Amniotic stem cell (primary cell): Measurements from ENCODE around the gene RASAL3.
A peak's percentile ranks its signal among the peaks of the same experiment; 100 is the strongest.

Experiments used
- DNase-seq: peaks from one replicate; lab custom pipeline; 2025; lab: John Stamatoyannopoulos, UW

RASAL3 gene

GRCh38 chr19:15436012-15436825, 28.1 kb downstream of the RASAL3 start:
- DNase-seq: no peak

GRCh38 chr19:15433519-15434069, 30.8 kb downstream of the RASAL3 start:
- DNase-seq: no peak

GRCh38 chr19:15432629-15433518, 31.5 kb downstream of the RASAL3 start:
- DNase-seq: peak; percentile 90

GRCh38 chr19:15432018-15432494, 32.3 kb downstream of the RASAL3 start:
- no peak for DNase-seq

DNA sequence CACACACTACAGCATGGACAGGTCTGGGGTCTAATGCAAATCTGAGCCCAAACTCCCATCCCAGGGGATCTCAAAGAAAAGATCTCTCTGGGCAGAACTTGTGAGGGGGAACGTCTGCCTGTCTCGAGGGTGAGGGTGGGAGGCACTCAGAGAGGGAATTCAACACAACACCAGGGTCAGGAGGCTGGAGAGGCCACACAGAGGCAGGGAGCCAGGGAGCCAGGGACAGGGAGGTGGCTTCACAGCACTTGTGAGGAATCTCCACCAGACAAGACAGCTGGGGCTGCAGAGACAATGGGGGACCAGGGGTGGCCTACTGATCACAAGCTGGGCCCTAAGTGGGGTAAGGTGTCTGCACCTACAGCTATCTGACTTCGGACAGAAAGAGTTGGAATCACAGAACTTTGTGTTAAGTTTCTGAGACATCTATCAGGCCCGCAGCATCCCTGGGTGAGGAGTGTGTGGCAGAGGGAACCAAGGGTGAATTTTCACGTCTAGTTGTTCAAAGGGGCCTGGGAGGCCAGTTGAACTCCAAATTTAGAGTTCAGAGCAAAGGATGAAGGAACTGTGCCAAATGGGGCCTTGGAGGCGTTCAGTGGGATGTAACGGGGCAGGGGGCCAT, 32.8 kb downstream of the RASAL3 start:
- no peak for DNase-seq

DNA sequence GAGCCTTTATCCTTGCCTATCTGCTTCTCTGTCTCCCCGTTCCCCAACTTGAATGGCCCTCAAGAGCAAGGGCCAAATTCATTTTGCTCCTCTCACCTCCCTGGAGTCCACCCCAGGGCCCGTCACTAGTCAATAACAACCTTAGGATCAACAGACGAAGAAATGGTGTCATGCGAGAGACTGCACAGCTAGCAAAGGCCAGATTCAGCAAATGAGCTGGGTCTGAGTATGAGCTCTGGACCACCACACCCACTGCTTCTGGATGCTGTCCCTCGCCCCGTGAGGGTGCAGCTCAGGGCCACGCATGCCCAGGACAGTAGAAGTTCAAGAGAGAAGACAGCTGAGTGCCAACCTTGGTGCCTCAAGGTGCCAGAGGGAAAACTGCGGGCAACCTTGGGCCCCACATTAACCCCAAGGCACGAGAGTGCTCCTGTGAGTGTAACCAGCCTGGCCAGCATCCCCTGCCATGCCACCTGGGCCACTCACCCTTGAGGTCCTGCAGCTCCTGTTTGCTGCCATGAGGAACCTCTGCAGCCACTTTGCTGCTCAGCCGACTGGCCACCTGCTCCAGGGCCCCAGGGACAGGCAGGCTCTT, 33.7 kb downstream of the RASAL3 start:
- DNase-seq: no peak

DNA sequence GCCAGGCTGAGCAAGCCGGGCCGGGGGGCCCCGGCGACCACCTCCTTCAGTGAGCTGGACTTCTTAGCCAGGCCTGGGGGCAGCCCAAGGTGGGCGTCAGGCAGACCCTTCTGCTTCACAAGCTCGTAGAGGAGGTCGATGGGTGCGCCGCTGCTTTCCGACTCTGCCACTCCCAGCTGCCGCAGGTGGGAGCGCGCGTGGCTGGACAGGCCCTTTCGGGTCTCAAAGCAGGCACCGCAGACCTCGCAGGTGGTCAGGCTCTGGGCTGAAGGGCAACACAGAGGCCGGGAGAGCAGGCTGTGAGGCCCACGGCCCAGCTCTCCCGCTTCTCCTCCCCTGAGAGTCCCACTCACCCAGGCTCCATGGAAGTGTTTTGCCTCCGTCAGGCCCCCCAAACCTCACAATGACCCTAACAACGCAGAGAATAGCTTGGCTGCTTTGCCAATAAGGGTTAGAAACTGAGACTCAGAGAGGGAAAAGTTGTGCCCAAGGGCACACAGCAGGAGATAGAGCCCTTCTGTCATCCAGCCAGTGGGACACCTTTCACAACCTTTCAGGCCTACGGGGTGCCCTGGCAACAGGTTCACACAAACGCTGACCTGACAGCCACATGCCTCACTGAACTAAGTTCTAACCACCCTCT, 34.4 kb downstream of the RASAL3 start:
- DNase-seq: no peak

DNA sequence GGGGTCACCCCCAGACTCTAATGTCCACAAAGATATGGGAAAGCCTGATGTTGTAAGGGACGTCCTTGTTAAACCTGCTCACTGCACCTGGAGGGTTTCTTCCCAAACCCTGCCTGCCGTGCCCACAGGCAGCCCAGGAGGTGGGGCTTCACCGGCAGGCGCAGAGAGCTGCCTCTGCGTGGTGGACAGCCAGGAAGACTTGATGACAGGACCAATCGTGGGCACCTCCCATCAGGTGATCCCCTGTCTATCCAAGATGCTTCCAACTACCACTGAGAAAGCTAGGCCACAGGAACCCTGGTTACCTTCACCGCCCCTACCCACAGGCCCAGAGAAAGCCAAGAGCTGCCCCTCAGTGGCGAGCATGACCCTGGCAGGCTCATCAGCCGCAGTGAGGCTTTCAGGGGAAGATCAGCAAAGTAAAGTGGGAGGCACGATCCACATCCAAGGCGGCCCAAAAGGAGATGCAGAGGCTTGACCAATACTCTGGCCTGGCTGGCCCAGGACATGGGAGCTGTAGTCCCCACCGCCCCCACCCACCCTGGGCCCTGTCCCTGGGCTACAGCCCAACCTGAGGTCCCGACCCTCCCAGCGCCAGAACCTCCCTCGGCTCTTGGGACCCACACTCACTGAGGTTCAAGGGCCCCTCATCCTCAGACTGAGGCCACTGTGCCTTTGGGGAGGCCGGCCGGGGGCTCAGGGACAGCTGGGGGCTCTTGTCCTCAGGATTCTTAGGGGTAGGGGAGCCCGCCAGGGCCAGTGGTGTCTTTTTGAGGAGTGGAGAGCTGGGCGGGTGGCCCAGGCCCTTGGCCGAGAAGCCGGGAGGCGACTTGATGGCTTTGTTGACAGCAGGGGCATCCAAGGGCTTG, 35.2 kb downstream of the RASAL3 start:
- DNase-seq: no peak

DNA sequence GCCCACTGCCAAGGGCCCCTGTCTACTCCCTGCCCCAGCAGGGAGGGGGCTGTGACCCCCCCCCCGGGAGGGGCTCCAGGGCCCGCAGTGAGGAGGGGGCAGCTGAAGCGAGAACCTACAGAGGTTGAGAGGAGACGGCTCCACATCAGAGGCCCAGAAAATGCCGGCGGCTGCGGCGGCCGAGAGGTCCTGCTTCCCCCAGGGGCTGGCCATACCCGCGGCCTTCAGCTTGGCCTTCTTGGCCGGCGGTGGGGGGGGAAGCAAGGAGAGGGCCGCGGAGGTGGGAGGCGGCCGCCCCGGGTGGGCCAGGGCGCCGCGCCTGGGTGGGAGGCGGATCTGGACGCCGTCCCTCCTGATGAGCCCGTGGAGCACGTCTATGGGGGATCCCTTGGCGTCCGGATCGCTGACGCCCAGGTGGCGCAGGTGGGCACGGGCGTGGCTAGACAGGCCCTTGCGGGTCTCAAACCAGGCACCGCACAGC, 36.3 kb downstream of the RASAL3 start:
- no peak for DNase-seq

DNA sequence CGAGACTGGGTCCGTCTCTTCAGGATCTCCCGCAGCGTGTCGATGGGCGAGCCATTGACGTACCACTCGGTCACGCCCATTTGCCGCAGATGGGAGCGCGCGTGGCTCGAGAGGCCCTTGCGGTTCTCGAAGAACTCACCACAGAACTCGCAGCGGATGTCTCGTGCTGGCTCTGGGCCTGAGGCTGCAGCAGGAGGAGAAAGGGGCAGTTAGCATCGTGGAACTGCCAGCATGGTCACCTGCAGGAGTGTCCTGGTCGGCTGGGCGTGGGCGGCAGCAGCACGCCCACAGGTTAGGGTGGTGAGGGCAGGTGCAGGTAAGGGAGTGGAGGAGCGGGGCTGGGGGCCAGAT, 37.0 kb downstream of the RASAL3 start:
- no peak for DNase-seq

- no peak for DNase-seq
Measured at GRCh38 chr19:15426485-15427349, 37.6 kb downstream of the RASAL3 start.

- no peak for DNase-seq
Measured at GRCh38 chr19:15425321-15425950, 38.9 kb downstream of the RASAL3 start.

DNA sequence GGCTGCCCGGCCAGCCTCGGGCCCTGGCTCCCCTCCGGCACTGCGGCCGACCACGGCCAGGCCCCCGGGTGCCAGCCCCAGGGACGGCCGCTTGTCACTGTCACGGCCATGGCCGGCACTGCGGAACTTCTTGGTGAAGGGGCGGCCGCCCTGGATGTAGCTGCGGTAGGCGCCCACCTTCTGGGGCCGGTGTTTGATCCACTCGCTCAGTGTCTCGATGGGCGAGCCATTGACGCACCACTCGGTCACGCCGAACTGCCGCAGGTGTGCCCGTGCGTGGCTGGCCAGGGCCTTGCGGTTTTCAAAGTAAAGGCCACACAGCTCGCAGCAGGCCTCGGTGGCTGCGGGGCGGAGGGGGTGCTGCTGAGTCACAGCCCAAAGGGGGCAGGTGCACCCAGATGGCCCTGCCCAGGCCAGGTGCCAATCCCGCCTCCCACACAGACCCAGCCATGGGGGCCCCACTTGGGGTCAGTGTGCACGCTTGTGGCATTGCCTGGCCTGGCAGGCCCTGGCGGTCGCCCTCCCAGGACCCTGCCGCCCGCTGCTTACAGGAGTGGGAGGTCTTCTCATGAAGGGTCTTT, 39.6 kb downstream of the RASAL3 start:
- DNase-seq: no peak

DNA sequence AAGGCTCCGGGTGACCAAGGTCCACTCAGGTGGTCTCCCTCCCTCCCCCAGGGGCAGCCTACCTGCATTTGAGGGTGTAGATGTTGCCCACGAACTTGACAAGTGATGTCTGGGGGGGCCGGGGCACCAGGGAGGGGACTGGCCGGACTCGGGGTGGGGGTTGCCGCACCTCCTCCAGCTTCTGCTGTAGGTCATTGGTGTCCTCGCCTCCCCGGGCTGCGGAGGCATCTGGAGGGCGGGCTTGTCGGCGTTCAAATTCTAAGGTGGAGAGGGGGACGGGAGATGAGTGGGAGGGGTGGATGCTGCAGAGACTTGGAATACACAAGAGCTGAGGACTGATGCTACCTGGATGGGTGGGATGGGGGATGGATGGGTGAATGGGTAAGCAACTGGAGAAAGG, 40.2 kb downstream of the RASAL3 start:
- no peak for DNase-seq

DNA sequence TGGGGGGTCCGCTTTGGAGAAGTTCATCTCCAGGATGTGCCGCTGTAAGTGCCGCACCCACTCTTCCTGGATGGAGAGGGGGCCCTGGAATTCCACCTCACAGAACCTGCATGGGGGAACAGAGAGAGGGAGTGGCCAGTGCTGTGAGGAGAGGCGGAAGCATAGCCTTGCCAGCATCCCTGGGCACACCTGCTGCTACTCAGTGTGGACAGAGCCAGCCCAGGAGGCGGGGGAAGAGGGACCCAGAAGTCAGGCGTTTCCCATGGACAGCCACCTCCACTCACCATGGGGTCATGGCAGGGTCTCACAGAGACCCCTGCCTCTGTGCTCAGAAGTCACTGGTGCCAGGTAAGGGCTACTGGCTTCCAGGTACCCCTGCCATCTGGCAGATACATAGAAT, 41.2 kb downstream of the RASAL3 start:
- DNase-seq: no peak

- no peak for DNase-seq
Measured at GRCh38 chr19:15422296-15423075, 41.9 kb downstream of the RASAL3 start.

GRCh38 chr19:15421721-15422260, 42.6 kb downstream of the RASAL3 start:
- no peak for DNase-seq
